ENCODE measurements around the gene ATF7IP.

The ATF7IP gene

DNA sequence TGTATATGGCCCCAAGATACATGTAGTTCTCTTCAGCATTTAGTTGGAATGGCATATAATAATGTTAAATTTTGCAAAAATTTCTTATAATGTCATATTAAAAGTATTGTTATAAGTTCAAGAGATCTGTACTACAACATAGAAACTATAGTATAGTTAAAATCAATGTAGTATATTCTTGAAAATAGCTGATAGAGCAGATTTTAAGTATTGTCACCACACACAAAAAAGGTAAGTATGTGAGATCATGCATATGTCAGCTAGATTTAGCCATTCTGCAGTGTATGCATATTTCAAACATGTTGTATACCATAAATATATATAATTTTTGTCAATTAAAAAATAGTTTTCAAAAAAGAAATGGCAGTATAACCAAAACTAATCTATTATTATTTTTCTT is 115.7 kb downstream of the ATF7IP start:
- no peak for DNase-seq (ENCODE audit: low spot score)

DNA sequence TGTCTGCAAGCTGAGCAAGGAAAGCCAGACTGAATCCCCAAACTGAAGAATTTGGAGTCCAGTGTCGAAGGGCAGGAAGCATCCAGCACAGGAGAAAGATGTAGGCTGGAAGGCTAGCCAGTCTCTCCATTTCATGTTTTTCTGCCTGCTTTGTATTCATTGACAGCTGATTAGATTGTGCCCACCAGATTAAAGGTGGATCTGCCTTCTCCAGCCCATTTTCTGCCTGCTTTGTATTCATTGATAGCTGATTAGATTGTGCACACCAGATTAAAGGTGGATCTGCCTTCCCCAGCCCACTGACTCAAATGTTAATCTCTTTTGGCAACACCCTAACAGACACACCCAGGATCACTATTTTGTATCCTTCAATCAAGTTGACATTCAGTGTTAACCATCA is 116.9 kb downstream of the ATF7IP start:
- DNase-seq (ENCODE audit: low spot score) = no peak

DNA sequence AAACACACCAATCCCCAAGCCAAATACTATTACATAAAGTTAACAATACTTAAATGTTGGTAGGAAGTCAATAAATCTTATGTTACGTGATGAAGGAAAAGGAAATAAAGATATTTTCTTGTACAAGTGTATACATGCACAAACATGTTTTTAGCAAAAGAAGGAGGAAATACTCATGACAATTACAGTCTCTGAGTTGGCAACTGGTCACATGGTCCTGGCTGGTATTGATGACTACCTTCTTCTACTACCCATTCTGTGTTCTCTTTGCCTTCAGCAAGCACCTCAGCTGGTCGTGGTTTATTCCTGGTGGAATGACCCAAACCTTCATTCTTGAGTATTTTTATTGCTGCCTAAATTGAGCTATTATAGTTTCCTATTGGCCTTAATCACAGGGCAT is 117.4 kb downstream of the ATF7IP start:
- DNase-seq (ENCODE audit: low spot score) = no peak

DNA sequence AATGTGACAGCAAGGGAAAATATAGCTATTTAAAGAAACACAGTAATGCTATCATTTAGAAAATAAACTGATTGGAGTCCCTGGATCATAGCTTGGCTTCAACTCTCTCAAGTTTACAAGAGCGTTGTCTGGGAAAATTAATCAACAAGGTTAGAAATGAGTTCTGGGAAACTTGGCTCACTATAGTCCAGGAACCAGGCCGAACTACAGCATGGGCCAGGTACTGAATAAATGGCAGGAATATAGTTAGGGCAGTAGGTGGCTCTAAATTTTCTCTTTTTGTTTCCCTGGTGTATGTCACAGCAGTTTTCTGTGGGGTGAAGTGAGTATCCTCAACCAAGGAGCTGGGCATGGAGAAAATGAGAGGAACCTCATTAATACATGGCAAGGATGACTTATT is 129.8 kb downstream of the ATF7IP start:
- no peak for DNase-seq (ENCODE audit: low spot score)

DNA sequence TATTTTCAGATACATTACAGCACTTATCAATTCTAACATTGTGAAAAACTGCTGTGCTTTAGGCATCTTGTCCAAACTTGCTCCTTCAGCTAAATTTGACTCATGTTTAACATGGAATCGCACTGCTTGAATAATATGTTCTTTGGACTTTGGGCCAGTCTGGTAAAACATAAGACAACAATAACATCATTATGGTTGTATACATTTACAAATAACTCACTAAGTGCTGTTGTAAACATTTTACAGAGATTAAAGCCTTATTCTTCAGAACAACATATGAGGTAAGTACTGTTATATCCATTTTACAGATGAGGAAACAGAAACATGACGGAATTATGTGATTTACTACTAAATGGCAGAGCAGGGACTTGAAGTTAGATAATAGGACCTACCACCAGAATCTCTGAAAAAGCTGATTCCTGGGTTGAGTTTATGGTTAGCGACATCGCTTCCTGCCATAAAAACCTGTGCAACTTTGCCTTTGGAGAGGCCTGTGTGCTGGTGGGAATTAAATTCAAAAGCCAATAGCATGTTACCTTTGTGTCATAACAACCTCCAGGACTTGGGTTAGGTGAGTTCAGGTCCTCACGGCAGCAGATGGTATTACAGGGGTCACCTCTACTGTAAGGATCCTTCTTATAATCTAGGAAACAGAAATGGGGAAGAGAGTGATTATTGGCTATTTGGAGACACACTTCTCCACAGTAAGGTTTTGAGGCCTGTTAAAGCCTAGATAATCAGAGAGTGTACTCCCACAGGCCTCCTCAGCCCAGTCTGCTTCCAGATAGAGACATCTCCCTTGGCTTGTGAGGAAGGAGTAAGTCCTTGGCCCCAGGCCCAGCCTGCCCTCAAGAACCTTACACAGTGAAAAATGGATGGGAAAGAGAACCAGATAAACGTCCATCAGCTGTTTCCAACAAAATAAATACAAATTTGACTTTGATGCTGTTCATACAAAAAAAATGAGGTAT is 140.4 kb downstream of the ATF7IP start:
- no peak for DNase-seq (ENCODE audit: low spot score)

DNA sequence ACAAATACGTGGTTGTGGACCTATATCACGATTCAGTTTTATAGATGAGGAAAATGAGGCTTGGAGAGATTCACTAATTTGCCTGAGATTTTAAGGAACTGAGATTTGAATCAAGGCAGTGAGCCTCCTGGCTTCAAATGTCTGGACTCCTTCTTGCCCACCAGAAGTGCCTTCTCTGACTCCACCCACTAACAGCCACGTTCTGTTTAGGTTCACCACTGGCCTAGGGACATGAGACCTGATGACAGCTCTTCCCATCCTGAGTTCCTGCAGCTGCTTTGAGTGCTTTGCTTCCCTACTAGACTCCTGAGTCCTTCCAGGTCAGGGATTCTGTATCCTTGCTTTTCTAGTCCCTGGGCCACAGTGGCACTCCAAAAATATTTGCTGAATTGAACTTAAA is 145.1 kb downstream of the ATF7IP start:
- no peak for DNase-seq (ENCODE audit: low spot score)

DNA sequence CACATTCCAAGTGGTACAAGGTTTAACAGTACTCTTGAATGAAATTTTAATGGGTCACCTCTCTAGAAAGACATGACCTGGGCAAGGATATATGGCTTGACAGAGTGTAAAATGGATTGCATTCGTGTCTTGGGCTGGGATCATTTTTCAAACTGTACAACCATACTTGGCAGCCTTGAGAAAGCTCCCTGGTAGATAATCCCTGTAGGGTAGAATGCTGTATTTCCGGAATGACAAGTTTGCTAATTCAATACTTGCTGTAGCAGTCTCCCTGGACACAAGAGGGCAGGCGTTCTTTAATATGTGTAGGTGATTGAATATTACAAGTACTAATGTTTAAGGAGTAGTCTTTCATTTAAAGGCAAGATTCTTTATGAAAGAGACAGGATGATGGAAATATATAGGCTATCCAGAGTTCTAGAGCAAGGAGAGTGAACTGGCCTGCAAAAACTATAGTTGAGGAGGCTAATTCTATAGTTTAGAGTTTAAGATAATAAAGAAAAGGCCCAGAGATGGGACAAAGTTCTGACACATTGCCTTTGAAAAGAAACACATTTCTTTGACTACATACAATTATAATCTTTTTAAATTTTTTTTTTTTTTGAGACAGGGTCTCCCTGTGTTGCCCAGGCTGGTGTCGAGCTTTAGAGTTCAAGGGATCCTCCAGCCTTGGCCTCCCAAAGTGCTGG is 148.8 kb downstream of the ATF7IP start:
- no peak for DNase-seq (ENCODE audit: low spot score)

DNA sequence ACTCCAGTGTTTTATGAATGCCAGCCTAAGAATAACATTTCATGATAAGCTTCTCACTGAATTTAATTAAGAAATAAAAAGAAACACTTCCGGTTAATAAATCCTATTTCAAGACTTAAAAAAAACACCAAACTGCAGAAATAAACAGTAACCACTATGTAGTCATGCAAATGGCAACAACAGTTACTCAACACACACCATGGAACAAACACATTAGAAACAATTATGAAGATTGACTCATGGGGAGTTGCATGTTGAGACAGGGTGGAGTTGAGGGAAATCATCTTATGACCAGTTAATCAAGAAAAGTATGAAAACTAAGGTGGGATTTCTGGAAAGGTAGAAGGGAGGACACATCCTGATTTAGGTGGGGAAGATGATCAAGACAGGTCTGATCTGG is 149.5 kb downstream of the ATF7IP start:
- DNase-seq (ENCODE audit: low spot score) = no peak

DNA sequence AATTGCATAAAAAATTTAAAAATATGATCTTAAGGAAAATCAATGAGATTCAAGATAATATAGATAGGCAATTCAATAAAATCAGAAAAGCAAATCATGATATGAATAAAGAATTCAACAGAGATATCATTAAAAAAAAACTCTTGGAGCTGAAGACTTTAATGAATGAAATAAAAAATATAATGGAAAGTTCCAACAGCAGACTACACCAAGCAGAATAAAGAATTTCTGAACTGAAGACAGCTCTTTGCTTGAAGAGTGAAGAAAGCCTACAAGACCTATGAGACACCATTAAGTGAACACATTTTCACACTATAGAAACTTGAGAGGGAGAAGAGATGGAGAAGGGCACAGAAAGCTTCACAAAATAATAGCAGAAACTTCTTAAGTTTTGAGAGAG is 156.3 kb downstream of the ATF7IP start:
- no peak for DNase-seq (ENCODE audit: low spot score)

DNA sequence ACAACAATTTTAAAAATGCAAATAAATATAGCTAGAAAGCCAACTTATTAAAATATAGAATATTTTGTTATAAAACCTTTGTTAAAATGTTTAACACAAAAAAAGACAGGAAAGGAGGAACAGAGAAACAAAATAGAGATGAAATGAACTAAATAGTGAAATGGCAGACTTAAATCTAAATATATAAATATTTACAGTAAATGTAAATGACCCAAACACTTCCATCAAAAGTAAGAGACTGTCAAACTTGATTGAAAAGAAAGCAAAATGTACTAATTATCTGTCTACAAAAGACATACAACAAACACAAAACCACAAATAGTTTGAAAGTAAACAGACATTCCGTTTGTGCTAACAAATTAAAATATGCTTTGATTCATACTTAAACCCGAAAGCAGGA is 160.5 kb downstream of the ATF7IP start:
- DNase-seq (ENCODE audit: low spot score) = no peak

DNA sequence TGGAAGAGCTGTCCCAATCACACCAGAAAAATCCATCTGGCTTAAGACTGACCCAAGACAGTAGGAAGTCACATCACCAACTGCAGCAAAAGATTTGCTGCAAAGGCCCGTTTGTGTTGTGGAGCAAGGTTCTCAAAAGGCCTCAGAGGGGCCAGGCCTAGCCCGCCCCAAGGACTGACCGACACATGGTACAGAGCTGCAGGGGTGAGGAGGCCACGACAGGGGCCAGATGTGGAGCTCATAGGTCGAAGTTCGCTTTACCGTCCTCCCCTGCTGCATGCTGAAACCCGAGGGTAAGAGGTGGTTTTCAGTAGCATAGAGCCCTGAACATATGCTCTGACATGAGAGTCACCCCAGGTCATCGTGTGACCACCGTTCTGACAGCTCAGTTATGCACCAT is 166.7 kb downstream of the ATF7IP start:
- DNase-seq (ENCODE audit: low spot score) = no peak

DNA sequence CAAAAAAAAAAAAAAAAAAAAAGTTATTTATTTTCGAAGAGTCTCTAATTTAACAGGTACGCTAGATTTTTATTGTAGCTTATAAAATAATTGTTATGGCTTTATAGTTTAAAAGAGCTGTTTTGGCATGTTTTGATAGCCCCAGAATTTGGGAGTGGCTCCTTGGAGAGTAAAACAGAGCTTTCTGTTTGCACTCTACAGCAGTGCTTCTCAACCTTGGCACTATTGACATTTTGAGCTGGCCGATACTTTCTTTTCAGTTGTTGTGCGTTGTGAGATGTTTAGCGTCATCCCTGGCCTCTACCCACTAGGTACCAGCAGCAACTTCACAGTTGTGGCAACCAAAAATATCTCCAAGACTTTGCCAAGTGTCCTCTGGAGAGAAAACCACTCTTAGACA is 171.6 kb downstream of the ATF7IP start:
- DNase-seq (ENCODE audit: low spot score) = no peak

DNA sequence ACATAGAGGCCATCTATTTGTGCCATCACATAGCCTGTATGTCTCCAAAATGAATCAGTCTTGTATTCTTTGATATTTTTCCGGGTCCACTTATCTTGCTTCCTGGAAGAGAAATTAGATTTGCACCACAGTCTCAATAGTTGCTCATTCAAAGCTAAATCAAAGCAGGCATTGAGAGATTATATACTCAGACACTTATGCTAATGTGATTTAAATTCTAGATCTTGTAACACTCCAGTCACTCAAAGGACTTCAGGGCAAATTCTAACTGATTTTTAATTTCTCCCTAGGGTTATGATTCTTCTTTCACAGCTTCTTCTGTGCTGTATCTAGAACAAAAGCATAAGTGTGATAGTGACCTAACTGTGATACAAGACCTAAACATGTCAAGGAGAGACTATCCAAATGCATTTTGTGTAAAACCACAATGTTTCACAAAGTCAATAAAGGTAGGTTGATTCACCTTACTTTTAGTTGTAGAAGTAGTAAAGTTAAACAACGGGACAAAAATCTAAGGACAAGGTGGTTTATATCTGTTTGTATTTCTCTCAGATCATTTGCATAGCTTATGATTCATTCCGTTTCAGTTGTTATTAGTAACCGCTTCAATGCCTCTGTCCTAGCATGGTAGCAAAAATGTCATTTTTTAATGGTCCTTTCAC is 175.4 kb downstream of the ATF7IP start:
- no peak for DNase-seq (ENCODE audit: low spot score)

DNA sequence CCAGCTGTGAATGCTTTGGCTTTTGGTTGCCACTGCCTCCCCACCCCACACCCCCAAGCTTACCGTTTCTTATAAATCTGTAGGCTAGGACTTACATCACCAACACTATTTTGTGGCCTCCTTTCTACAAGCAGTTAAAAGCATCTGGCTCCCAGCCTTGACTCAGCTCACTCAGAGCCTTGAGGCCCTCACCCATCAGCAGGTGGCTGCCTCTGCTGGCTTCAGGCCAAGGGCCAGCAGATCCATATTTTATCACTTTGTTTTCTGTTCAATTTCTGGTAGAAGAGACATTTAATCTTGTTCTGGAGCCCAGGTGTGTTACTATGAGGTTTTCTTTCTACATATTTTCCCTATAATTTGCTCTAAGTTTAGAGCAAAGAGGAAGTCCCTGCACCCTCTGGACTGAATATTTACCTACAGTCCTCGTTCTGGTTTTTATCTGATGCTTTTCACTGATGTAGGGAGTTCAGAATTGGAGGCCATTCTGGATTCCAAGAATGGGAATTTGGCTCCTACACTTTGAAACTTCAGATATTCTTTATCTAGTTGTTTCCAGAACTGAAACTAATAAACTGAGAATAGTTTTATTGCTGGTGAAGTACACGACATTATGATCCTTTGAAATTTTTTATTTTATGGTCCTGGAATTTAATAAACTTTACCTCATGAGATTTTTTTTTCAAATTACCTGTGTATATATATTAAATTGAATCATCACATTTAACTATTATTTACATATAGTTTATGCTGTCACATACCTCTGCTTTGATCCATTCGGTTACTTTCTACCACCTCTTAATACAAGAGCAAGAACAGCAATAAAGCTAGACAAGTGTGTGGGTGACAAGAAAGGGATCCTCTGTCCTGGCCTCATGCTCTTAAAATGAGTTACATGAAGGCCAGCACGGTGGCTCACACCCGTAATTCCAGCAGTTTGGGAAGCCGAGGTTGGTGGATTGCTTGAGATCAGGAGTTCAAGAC is 180.0 kb downstream of the ATF7IP start:
- DNase-seq (ENCODE audit: low spot score) = no peak

DNA sequence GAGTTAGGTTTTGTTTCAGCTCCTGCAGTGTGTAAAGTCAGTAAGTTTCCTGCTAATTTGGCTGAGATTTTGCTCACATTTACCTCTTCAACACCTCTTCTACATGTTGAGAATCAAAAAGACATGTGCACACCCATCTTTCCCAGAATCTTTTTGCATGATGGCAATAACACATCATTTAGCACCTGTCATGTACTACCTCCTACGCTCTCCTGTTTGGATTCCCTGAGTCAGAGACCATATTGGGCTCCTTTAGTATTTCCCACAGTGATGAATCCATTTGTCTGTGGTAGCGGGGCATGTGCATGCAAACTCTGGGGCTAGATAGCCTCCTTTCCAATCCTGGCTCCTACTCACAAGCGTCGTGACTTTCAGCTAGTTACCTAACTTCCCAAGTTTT is 182.1 kb downstream of the ATF7IP start:
- no peak for DNase-seq (ENCODE audit: low spot score)

DNA sequence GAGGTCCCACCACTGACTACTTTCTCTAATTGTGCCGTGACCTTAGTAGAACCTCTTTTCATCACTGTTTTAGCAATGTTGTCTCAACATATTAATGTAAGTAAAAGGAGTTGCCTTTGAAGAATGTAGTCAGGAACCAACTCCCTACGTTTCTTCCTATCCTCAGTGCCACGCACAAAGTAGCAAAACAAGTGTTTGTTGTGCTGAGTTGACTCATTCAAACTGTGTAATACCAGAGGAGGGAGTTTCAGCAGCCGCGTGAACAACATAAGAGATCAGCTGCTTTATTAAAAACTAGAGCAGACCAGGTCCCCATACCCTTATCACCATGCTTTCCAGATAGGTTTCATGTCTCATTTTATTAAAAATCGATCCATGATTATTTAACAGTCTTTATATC is 183.1 kb downstream of the ATF7IP start:
- no peak for DNase-seq (ENCODE audit: low spot score)
